Astrocyte (in vitro differentiated cells and primary cell): Measurements from ENCODE around the gene ETV3. TPM values are rescaled to one million over a fixed set of nuclear protein-coding genes. Genes with fewer than 3 reads are reported as not detected.
A peak's percentile ranks its signal among the peaks of the same experiment; 100 is the strongest.

Experiments
- DNase-seq: peaks from one replicate; pipeline ENCODE4 v3.0.0-alpha.2; 2010; ENCODE audit warnings: low read depth
- FAIRE-seq: peaks from 2 replicates; lab custom pipeline; 2011; peaks lifted over from hg19 to GRCh38; lab: Jason Lieb, UNC
- H2AFZ ChIP-seq: 2 replicates; pipeline ENCODE4 v1.6.0; 2012; ENCODE audit warnings: low read depth, low read length, inconsistent platforms
- H3K27ac ChIP-seq: 2 replicates; pipeline ENCODE4 v1.5.1; 2011; ENCODE audit warnings: low read depth, low read length, inconsistent platforms
- H3K27me3 ChIP-seq: 2 replicates; pipeline ENCODE4 v1.6.0; 2011; ENCODE audit warnings: low read length, inconsistent platforms; ENCODE audit not compliant: insufficient read depth
- H3K36me3 ChIP-seq: 2 replicates; pipeline ENCODE4 v1.5.1; 2011; ENCODE audit warnings: low read length, inconsistent platforms; ENCODE audit not compliant: insufficient read depth
- H3K4me1 ChIP-seq: 2 replicates; pipeline ENCODE4 v1.5.1; 2011; ENCODE audit warnings: low read length, inconsistent platforms; ENCODE audit not compliant: insufficient read depth
- H3K4me2 ChIP-seq: 2 replicates; pipeline ENCODE4 v1.6.0; 2012; ENCODE audit warnings: low read length, inconsistent platforms
- H3K4me3 ChIP-seq: 2 replicates; pipeline ENCODE4 v1.5.1; 2011; ENCODE audit warnings: low read depth, mild to moderate bottlenecking, low read length, inconsistent platforms; ENCODE audit not compliant: insufficient read depth
- H3K79me2 ChIP-seq: 2 replicates; pipeline ENCODE4 v1.6.0; 2012; ENCODE audit warnings: mild to moderate bottlenecking, low read length, inconsistent platforms; ENCODE audit not compliant: insufficient read depth
- H3K9ac ChIP-seq: 2 replicates; pipeline ENCODE4 v1.6.0; 2012; ENCODE audit warnings: mild to moderate bottlenecking, low read length, inconsistent platforms
- H3K9me3 ChIP-seq: 2 replicates; pipeline ENCODE4 v1.5.1; 2012; ENCODE audit warnings: low read depth, mild to moderate bottlenecking, low read length, inconsistent platforms; ENCODE audit not compliant: insufficient read depth
- H4K20me1 ChIP-seq: 2 replicates; pipeline ENCODE4 v1.6.0; 2012; ENCODE audit warnings: low read length, inconsistent platforms; ENCODE audit not compliant: insufficient read depth
- H3K27ac Mint-ChIP-seq: one replicate; pipeline ENCODE4 v1.8.0; 2021; ENCODE audit warnings: mild to moderate bottlenecking, mixed read lengths; ENCODE audit not compliant: unreplicated experiment
- H3K27me3 Mint-ChIP-seq: one replicate; pipeline ENCODE4 v1.8.0; 2021; ENCODE audit warnings: low read depth, mixed read lengths; ENCODE audit not compliant: unreplicated experiment
- H3K36me3 Mint-ChIP-seq: one replicate; pipeline ENCODE4 v1.8.0; 2021; ENCODE audit warnings: low read depth, mixed read lengths; ENCODE audit not compliant: unreplicated experiment
- H3K4me1 Mint-ChIP-seq: one replicate; pipeline ENCODE4 v1.8.0; 2021; ENCODE audit warnings: low read depth, mixed read lengths; ENCODE audit not compliant: unreplicated experiment
- H3K4me3 Mint-ChIP-seq: one replicate; pipeline ENCODE4 v1.8.0; 2021; ENCODE audit warnings: mild to moderate bottlenecking, moderate library complexity, mixed read lengths; ENCODE audit not compliant: unreplicated experiment
- H3K9me3 Mint-ChIP-seq: one replicate; pipeline ENCODE4 v1.8.0; 2021; ENCODE audit warnings: mild to moderate bottlenecking, mixed read lengths; ENCODE audit not compliant: unreplicated experiment
- EZH2 ChIP-seq: IDR thresholded peaks from 2 replicates; pipeline ENCODE4 v1.6.1; 2012; ENCODE audit warnings: mild to moderate bottlenecking, low read length, inconsistent platforms; ENCODE audit not compliant: insufficient read depth
- total RNA-seq: library from RNA; stranded (reverse); gene quantifications from 2 replicates; pipeline ENCODE4 v1.2.1, GENCODE V29; 2021
- TF ChIP-seq, protein P1 (sequence below): IDR thresholded peaks from 2 replicates; pipeline ENCODE4 v1.5.1; 2011; ENCODE audit warnings: low read depth, mild to moderate bottlenecking, inconsistent platforms, low read length, moderate library complexity; ENCODE audit not compliant: insufficient read depth

The ETV3 gene
- total RNA-seq, 1 donor from 2014 or later: 37.5 TPM

DNA sequence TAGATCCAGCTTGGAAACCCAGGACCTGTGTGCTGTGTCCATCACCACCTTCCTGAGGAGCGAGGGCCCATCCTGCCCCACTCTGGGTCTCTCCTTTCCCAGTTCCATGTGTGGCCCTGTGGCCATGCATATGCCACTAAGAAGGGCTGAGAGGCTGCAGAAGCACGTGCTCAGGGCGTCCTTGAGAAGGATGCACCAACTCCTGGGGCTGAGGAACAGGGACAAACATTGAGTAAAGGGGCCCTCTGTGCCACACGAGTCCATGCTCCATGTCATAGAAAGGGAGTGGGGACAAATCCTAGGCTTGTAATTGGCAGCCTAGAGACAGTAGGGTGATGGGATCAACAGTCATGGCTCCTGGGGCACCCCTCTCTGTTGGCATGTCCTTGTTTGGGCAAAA lies 47.0 kb downstream of the ETV3 start:
- H3K4me1 Mint-ChIP-seq: peaks cover 16% of the 10 kb centered on the region
- Histone ChIP-seq H4K20me1 (no peaks in the 10 kb centered on the region), H3K36me3 (no peaks in the 10 kb centered on the region), H3K79me2 (no peaks in the 10 kb centered on the region), H3K4me1 (peaks cover 11% of the 10 kb centered on the region), H3K9ac (no peak overlapping the region), H3K4me3 (no peak overlapping the region), H3K9me3 (no peaks in the 10 kb centered on the region), H3K27ac (no peak overlapping the region), H2AFZ (no peak overlapping the region), H3K4me2 (no peak overlapping the region), H3K27me3 (no peaks in the 10 kb centered on the region)
- no peaks in the 10 kb centered on the region for H3K9me3 Mint-ChIP-seq
- peak overlapping the region; percentile 34 for H3K27ac Mint-ChIP-seq
- H3K27me3 Mint-ChIP-seq: no peaks in the 10 kb centered on the region
- DNase-seq (no peak), FAIRE-seq (no peak)
- no peak overlapping the region for H3K4me3 Mint-ChIP-seq
- TF ChIP-seq EZH2: no peak
- TF ChIP-seq, protein P1, sequence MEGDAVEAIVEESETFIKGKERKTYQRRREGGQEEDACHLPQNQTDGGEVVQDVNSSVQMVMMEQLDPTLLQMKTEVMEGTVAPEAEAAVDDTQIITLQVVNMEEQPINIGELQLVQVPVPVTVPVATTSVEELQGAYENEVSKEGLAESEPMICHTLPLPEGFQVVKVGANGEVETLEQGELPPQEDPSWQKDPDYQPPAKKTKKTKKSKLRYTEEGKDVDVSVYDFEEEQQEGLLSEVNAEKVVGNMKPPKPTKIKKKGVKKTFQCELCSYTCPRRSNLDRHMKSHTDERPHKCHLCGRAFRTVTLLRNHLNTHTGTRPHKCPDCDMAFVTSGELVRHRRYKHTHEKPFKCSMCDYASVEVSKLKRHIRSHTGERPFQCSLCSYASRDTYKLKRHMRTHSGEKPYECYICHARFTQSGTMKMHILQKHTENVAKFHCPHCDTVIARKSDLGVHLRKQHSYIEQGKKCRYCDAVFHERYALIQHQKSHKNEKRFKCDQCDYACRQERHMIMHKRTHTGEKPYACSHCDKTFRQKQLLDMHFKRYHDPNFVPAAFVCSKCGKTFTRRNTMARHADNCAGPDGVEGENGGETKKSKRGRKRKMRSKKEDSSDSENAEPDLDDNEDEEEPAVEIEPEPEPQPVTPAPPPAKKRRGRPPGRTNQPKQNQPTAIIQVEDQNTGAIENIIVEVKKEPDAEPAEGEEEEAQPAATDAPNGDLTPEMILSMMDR: no peak
- no peaks in the 10 kb centered on the region for H3K36me3 Mint-ChIP-seq

DNA sequence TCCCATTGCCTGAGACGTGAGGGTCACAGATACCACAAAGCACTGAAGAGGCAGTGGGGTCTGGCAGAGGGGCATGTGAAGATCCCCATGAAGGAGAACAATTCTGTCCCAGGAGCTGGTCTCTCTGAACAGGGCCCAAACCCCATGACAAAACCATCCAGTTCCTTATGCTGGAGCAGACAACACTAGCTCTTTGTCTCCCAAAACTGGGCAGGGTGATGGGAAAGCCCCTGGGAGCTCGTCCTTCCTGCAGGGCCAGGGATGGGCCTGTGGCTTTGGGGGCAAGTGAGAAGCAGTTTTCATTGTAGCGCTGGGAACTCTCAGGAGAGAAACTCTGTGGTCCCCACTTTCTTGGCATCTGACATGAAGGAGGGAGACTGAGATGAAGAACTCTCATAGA lies 47.4 kb downstream of the ETV3 start:
- Histone ChIP-seq H4K20me1 (no peaks in the 10 kb centered on the region), H3K4me2 (peak overlapping the region; percentile 74), H3K4me3 (no peak overlapping the region), H3K36me3 (no peaks in the 10 kb centered on the region), H3K27ac (no peak overlapping the region), H3K9ac (peak overlapping the region; percentile 5), H3K9me3 (no peaks in the 10 kb centered on the region), H2AFZ (no peak overlapping the region), H3K4me1 (peaks cover 11% of the 10 kb centered on the region), H3K27me3 (no peaks in the 10 kb centered on the region), H3K79me2 (no peaks in the 10 kb centered on the region)
- TF ChIP-seq, protein P1: no peak
- no peak for TF ChIP-seq EZH2
- H3K27me3 Mint-ChIP-seq: no peaks in the 10 kb centered on the region
- FAIRE-seq: no peak
- H3K9me3 Mint-ChIP-seq: no peaks in the 10 kb centered on the region
- H3K27ac Mint-ChIP-seq: peak overlapping the region; percentile 90
- no peak for DNase-seq
- no peaks in the 10 kb centered on the region for H3K36me3 Mint-ChIP-seq
- H3K4me1 Mint-ChIP-seq: peaks cover 16% of the 10 kb centered on the region
- H3K4me3 Mint-ChIP-seq: peak overlapping the region; percentile 50

DNA sequence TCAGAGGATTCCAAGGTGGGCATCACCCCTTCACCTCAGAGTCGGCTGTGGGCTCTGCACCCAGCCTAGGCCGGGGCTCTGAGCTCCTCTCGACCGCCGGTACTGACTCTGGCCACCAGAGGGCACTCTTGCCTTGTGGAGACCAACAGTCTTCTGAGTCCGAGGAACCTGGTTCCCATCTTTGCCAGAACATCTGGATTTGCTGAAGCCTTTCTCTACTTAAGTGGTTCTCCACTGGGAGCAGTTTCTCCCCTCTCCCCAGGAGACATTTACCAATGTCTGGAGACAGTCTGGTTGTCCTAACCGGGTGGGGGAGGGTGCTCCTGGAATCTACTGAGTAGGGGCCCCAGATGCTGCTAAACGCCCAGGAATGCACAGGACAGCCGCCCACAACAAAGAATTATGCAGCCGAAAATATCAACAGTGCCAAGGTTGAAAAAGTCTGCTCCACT lies 48.0 kb downstream of the ETV3 start:
- Mint-ChIP-seq H3K4me1 (peaks cover 16% of the 10 kb centered on the region), H3K36me3 (no peaks in the 10 kb centered on the region), H3K9me3 (no peaks in the 10 kb centered on the region), H3K4me3 (peak overlapping the region; percentile 50), H3K27ac (peak overlapping the region; percentile 90), H3K27me3 (no peaks in the 10 kb centered on the region)
- FAIRE-seq (no peak), DNase-seq (peak; percentile 69)
- no peak overlapping the region for H3K9ac ChIP-seq
- H3K36me3 ChIP-seq: no peaks in the 10 kb centered on the region
- no peak overlapping the region for H3K4me3 ChIP-seq
- TF ChIP-seq, protein P1: peak; percentile 89
- TF ChIP-seq EZH2: no peak
- peak overlapping the region; percentile 33 for H2AFZ ChIP-seq
- peaks cover 11% of the 10 kb centered on the region for H3K4me1 ChIP-seq
- no peaks in the 10 kb centered on the region for H3K9me3 ChIP-seq
- no peaks in the 10 kb centered on the region for H4K20me1 ChIP-seq
- no peaks in the 10 kb centered on the region for H3K27me3 ChIP-seq
- H3K79me2 ChIP-seq: no peaks in the 10 kb centered on the region
- peak overlapping the region; percentile 74 for H3K4me2 ChIP-seq
- H3K27ac ChIP-seq: no peak overlapping the region
